Stimulated activated CD8-positive, alpha-beta memory T cell treated with anti-CD3 and anti-CD28 coated beads, Interleukin-12 subunit alpha, Interleukin-12 subunit beta, amount 100 ng/mL, for 4 hours (primary cell): ENCODE results near the gene CFHR5.
"Not testable (repeated sequence)": the region's sequence is repeated elsewhere in the genome, so short reads cannot be mapped to it uniquely, and the experiment has no call there.

Source experiments
- DNase-seq: peaks from one replicate; pipeline ENCODE4 v3.0.0-alpha.2; 2020; ENCODE audit warnings: low read depth

Gene CFHR5

DNA sequence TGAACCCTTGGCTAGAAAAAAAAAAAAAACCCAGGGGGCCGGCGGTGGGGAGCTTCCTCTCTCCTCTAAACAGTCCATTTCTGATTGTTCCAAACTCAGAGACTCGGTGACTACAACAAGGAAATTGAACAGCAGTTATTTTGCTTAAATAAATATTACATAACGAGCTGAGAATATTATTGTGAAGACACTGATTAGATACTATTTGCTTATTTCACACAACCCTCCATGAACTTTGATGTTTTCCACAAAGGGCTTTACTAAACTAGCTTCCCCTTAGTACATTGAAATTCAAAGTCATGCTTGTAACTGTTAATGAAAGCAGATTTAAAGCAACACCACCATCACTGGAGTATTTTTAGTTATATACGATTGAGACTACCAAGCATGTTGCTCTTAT is at the start of gene CFHR5:
Gene CFHR5 (plus strand): TSS at position 279 of the 400 bp plus-strand sequence. CDS start 109 bp downstream, at position 388.
- DNase-seq = no peak

DNA sequence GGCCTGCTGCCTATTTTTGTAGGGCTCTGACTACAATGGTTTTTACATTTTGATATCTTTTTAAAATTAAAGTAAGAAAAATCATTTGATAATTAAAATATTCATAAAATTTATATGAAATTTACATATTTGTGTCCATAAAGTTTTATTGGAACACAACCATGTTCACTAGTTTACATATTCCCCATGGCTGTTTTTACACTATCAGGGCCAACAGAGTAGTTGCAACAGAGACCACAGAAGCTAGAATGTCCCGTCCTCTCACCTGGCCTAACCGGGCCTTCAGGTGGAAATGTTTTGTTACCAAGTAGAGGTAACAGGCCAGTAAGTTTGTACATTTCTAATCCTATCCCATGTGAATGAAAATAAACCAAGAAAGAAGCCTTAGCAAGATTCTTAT is 44.5 kb upstream of the CFHR5 start:
- not testable (repeated sequence) for DNase-seq

DNA sequence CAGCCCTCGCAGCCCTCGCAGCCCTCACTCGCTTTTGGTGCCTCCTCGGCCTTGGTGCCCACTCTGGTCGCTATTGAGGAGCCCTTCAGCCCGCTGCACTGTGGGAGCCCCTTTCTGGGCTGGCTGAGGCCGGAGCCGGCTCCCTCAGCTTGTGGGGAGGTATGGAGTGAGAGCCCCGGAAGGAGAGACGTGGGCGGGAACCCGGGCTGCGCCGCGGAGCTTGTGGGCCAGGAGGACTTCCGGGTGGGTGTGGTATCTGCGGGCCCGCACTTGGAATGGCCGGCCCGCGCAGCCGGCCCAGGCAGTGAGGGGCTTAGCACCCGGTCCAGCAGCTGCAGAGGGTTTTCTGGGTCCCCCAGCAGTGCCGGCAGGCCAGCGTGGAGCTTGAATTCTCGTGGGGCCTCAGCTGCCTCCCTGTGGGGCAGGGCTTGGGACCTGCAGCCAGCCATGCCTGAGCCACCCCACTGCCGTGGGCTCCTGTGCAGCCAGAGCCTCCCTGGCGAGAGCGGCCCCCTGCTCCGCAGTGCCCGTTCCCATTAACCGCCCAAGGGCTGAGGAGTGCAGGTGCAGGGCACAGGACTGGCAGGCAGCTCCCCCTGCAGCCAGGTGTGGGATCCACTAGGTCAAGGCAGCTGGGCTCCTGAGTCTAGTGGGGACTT is 43.7 kb upstream of the CFHR5 start:
- DNase-seq = no peak

DNA sequence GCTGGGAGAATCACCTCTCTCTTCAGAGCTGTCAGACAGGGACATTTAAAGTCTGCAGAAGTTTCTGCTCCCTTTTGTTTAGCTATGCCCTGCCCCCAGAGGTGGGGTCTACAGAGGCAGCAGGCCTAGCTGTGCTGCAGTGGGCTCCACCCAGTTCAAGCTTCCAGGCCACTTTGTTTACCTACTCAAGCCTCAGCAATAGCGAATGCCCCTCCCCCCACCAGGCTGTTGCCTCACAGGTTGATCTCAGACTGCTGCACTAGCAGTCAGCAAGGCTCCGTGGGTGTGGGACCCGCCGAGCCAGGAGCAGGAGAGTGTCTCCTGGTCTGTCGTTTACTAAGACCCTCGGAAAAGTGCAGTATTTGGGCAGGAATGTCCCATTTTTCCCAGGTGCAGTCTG is 35.9 kb upstream of the CFHR5 start:
- DNase-seq = not testable (repeated sequence)

DNA sequence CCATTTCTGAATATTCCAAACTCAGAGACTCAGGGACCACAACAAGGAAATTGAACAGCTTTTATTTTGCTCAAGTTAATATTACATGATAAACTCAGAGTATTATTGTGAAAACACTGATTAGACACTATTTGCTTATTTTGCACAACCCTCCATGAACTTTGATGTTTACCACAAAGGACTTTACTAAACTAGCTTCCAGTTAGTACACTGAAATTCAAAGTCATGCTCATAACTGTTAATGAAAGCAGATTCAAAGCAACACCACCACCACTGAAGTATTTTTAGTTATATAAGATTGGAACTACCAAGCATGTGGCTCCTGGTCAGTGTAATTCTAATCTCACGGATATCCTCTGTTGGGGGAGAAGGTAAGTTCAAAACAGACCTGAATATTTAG is 33.8 kb upstream of the CFHR5 start, which contains the start of gene CFHR2:
Gene CFHR2 (plus strand): TSS at position 171 of the 400 bp plus-strand sequence. CDS start 143 bp downstream, at position 314.
- DNase-seq = not testable (repeated sequence)

DNA sequence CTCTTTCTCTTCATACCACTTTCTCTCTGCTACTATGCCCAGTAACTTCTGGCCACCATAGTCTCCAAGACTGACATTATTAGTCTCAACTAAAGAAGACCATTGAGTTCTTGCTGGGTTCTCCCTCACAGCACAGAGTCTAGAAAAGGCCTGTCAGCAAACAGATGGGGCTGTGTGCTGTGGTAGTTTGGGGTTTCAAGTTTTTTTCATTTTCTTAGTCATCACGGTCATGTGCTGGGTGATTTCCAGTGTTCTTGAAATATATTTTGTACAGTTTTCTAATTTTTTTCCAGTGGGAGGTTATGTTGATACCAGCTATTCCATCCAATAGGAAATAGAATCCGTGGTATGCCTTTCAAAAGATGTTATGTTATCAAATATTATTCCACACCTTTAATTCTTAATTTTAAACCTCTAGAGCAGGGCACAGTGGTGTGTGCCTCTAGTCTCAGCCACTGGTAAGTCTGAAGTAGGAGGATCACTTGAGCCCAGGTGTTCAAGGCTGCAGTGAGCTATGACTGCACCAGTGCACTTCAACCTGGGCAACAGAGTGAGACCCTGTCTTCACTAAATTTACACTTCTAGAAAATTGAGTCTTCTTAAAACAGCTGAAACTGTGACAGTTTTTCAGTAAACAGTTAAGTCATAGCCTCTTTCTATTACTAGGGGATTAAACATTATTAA is 25.5 kb upstream of the CFHR5 start:
- DNase-seq = no peak

DNA sequence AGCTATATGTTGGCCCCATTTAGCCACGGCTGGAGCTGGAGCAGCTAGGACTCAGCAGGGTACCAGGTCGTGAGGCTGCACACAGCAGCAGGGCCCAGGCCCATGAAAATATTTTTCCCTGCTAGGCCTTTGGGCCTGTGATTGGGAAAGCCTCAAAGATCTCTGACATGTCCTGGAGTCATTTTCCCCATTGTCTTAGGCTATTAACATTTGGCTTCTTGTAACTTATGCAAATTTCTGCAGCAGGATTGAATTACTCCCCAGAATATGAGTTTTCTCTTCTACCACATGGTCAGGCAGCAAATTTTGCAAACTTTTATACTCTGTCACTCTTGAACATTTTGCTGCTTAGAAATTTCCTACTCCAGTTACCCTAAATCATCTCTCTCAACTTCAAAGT is 22.6 kb upstream of the CFHR5 start:
- DNase-seq = no peak

DNA sequence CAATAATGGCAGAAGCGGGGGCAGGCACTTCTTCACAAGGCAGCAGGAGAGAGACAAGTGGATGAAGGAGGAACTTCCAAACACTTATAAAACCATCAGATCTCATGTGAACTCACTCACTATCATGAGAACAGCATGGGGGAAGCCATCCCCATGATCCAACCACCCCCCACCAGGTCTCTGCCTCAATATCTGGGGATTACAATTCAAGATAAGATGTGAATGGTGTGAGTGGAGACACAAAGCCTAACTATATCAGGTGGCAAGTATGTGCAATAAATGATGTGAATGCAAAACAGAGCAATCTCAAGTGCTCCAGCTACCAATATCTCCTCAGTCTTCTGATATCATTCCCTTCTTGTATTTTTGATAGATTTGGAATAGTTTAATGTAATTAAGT is 21.4 kb upstream of the CFHR5 start:
- DNase-seq = no peak

DNA sequence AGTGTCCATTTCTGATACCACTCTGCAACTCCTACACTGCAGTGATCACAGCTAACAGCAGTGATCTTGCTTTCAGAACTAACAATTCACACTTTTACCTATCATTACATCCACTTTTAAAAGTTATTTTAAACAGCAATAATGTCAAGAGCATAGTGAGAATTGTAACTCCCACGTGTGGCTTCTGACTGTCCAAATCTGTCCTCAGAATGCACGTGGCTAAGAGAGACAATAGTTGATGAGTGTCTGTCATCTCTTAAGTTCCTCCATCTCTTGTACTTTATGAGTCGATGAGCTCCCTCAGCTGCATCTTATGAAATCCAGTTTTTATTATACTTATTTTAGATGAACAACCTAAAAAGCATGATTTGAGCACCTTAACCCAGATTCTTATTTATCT is 16.5 kb upstream of the CFHR5 start:
- DNase-seq = no peak

DNA sequence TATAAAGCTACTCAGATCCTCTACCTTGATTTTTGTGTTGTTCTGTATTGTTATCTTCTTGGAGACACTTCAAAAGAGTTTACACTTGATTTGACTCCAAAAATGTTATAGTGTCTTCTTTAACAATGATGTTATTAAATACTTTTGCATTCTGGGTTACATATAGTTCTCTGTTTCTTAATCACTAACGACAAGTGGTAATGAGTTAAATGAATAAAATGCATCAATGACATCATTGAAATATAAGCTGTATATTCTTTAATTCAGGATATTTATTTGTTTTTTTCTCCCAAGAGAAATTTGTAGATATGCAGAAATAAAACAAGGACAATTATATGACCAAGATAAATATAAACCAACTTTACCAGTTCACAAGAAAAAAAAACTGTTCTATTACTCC is 7.2 kb upstream of the CFHR5 start:
- no peak for DNase-seq

DNA sequence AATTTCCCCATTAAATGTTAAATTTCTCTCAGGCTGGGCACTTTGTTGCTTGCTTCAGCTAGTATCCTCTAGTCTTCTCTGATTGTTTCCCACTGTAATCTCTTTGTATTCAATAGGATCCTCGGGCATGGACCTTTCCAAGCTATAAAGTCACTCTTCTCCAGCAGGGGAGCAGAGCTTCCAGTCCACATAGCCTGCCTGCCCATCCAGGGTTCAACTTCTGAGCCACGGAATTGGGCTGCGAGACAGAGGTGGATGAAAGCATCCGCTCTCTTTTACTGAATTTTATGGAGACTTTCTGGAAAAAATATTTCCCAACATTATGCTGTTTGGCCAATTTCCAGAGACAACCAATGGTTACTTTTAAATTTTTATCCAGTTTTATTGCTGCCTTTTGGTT is 1.1 kb upstream of the CFHR5 start:
- DNase-seq = no peak

DNA sequence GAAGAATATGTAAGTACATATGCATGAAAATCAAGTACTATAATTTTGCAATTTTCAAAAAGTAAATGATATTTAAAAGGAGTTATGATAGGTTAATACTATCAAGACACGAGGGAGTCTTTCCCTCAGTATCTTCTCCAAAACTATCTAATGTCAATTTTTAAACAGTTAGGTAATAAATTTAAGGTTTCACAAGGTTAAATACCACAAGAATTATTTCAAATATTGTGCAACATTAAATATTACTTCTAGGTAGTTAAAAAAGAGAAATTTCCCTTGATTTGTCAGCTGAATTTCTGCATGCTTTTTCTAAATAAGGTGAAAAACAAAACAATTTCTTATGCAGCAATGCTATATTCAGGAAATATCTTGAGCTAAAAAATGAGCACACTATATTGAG is 3.5 kb downstream of the CFHR5 start:
- no peak for DNase-seq

DNA sequence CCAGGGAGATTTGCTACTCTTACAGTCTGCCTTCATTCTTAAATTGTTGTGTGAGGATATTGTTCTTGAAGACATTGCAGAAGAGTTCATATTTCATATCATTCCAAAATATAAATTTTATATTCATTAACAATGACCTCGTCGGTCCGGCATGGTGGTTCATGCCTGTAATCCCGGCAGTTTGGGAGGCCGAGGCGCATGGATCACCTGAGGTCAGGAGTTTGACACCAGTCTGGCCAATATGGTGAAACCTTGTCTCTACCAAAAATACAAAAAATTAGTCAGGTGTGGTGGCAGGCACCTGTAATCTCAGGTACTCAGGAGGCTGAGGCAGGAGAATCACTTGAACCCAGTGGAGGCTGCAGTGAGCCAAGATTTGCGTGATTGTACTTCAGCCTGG is 4.9 kb downstream of the CFHR5 start:
- not testable (repeated sequence) for DNase-seq

DNA sequence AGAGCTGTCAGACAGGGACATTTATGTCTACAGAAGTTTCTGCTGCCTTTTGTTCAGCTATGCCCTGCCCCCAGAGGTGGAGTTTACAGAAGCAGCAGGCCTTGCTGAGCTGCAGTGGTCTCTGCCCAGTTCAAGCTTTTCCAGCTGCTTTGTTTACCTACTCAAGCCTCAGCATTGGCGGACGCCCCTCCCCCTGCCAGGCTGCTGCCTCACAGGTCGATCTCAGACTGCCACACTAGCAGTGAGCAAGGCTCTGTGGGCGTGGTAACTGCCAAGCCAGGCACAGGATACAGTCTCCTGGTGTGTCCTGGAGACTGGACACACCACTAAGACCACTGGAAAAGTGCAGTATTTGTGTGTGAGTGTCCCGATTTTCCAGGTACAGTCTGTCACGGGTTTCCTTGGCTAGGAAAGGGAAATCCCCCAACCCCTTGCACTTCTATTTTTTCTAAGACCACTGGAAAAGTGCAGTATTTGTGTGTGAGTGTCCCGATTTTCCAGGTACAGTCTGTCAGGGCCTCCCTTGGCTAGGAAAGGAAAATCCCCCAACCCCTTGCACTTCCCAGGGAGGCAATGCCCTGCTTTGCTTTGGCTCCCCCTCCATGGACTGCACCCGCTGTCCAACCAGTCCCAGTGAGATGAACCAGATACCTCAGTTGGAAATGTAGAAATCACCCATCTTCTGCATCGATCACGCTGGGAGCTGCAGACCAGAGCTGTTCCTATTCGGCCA is 14.7 kb downstream of the CFHR5 start:
- DNase-seq = not testable (repeated sequence)

DNA sequence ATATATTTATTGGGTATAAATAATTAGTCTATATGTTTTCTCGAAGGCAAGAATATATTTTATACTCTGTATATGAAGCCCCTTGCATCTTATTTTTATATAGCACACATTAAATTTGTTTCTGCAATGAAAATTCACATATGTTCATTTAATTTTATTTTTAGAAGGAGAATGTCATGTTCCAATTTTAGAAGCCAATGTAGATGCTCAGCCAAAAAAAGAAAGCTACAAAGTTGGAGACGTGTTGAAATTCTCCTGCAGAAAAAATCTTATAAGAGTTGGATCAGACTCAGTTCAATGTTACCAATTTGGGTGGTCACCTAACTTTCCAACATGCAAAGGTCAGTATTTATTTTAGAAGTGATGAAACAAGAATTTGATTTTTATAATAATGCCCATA is 16.6 kb downstream of the CFHR5 start:
- DNase-seq = no peak

DNA sequence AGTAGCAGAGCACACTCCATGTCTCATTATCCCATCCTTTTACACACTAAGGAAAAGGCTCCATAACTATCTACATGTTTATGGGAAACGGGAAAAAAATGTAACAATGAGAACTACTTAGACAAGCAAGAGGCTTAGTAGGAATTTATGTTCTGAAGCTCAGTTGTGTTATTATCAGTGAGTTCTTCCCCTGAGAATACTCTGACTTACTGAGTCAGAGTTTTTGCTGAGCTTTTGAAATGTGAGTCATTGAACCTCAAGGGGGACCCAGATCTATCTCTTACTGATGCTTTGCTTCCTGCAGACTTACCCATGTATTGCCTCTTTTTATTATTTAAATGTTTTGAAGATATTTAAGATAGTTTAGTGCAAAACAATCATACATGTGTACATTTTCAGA is 20.1 kb downstream of the CFHR5 start:
- no peak for DNase-seq

DNA sequence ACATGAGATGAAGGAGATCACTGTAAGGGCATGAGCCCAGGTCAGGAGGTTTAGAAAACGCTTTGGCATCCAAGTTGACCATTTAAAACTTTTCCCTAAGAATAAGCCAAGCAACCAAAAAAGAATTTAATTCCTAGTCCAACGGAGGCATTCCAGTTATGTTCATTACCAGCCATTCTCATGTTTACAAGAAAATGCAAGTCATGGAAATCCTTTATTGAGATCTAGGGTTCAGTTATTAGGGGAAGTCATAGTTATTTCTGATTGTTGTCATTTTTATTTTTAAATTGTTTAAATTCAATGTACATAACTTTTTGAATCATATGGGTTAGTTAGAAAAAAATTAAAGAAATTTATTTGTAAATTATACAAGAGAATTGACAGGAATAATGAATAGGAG is 24.5 kb downstream of the CFHR5 start:
- no peak for DNase-seq

DNA sequence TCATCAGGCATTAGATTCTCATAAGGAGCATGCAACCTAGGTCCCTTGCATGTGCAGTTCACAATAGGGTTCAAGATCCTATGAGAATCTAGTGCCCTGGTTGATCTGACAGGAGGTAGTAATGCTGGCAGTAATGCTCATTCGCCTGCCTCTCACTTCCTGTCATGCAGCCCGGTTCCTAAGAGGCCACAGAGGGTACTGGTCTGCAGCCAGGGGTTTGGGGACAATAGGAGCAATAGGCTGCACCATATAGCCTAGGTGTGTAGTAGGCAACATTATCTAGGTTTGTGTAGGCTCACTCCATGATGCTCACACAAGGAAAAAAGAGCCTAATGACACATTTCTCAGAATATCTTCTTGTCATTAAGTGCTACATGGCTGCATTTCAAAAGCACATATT is 25.8 kb downstream of the CFHR5 start:
- no peak for DNase-seq

DNA sequence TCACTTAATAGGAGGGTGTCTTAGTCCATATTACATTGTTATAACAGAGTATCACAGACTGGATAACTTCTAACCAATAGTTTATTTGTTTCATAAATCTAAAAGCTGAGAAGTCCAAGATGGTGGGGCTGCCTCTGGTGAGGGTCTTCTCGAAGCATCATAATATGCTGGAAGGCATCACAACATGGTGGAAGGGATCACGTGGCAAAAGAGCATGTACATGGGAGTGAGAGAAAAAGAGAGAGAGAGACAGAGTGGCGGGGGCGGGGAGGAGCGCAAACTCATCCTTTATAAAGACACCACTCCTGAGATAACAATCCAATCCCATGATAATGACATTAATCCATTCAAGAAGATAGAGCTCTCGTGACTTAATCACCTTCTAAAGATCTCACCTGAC is 31.5 kb downstream of the CFHR5 start:
- DNase-seq = no peak

DNA sequence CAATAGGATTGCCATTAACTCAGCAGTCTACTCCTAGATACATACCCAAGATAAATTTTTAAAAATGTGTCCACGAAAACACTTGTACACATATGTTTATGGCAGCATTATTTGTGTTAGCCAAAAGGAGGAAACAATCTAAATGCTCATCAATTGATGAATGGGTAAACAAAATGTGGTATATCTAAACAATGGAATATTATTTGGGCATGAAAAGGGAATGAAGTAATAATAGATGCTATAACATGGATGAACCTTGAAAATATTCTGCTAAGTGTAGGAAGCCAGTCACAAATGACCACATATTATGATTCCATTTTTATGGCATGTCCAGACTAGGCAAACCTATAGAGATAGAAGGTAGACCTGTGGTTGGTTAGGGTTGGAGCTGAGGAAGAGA is 34.3 kb downstream of the CFHR5 start:
- DNase-seq = no peak

DNA sequence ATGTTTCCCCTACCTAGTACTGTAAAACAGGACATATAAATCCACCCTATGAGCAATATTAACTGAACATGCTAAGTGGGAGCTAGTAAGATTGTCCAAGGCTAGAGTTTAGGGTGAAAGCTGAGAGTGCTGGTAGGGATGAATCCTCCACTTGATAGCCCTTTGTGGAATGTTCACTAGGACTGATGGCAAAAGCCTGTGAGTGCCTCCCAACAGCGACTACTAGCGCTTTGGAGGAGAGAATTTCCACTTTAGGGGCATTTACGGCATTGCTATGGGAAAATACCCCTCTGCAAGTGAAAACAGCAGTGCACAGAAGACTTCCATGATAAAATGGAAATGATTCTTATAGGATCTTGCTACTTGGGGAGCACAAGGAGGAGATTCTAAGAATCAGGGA is 35.9 kb downstream of the CFHR5 start:
- no peak for DNase-seq

DNA sequence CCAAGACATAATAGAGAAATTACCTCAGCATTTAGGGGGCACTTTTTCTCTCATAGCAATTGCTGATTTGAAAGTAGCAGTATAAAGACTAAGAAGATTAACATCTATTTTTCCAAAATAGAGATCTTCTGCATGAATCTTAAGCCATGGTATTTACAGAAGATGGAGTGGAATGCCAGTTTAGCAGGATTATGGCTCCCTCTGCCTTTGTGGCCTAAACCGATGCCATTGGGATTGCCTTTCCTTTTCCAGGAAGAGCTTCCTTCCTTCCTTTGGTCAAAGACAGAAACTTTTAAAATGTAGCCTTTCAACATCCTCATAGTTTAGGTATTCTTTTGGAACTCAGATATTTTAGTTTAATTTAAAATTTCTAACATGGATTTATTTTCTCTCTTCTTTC is 39.4 kb downstream of the CFHR5 start:
- no peak for DNase-seq

DNA sequence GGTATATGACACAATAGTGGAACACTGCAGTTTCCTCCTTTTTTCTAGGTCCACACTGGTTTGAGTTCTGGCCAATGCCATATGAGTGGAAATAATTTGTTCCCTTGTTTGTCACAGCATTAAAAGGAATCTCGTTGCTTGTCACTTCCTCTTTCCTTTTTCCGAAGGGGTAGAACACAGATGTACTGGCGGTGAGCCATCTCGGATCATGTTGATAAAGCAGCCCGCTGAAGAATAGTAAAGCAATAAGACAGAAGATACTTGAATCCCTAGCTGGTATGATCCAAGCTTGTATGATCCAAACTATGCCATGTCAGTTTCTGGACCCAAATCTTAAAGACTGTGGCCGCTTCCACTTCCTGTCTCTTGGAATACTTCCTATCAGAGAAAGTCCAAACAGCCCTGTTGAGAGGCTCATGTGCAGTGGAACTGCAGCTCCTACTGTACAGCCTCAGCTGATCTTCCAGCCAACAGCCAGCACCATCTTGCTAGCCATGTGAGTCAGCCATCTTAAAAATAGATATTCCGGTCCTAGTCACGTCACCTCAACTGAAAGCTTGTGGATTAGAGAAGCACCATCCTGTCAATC is 40.3 kb downstream of the CFHR5 start:
- no peak for DNase-seq
